K562 (cell line): ENCODE measurements around the gene HPCAL1. TPM values are rescaled to one million over a fixed set of nuclear protein-coding genes. Genes with fewer than 3 reads are reported as not detected.

Source experiments
- ATF7 ChIP-seq: fragments of 450-650 bp; IDR thresholded peaks from 2 replicates; pipeline ENCODE4 v1.7.1; 2014; ENCODE audit warnings: mild to moderate bottlenecking, moderate library complexity
- ESRRA ChIP-seq: fragments of 450-650 bp; IDR thresholded peaks from 2 replicates; pipeline ENCODE4 v1.6.1; 2014; ENCODE audit warnings: low read depth, mild to moderate bottlenecking, moderate library complexity, borderline replicate concordance
- FOSL1 ChIP-seq: fragments of 200-800 bp; sonication (Bioruptor generic); conservative IDR thresholded peaks from 2 replicates; pipeline ENCODE4 v1.6.1; 2016; ENCODE audit warnings: missing genetic modification characterization, missing compliant biosample characterization
- FOXJ2 ChIP-seq: fragments of 200-800 bp; sonication (Bioruptor generic); IDR thresholded peaks from 2 replicates; pipeline ENCODE4 v1.6.1; 2016; ENCODE audit warnings: missing genetic modification characterization, missing compliant biosample characterization
- MYC ChIP-seq, 2 experiments: fragments of 250-450 bp in 1 of 2; sonication (Bioruptor Pico) in 1 of 2; IDR thresholded peaks; 2 replicates each; pipeline versions ENCODE4 v1.5.1 to v1.6.1; 2012 to 2021; ENCODE audit warnings: low read depth in 2 of 2, borderline replicate concordance in 1 of 2, improper control_type of control experiment in 1 of 2, low read length in 1 of 2, mild to moderate bottlenecking in 1 of 2, moderate library complexity in 1 of 2
- NR2C1 ChIP-seq, 2 experiments: fragments of 450-650 bp; IDR thresholded peaks; 2 replicates each; pipeline ENCODE4 v1.6.1; 2017; ENCODE audit warnings: mild to moderate bottlenecking in 2 of 2, antibody characterized with exemption in 1 of 2, inconsistent platforms in 1 of 2, missing compliant biosample characterization in 1 of 2, missing genetic modification characterization in 1 of 2
- POLR2A ChIP-seq: fragments of 450-650 bp; conservative IDR thresholded peaks from 2 replicates; pipeline ENCODE4 v1.6.1; 2016
- PRPF4 ChIP-seq: fragments of 200-400 bp; formaldehyde crosslinking; IDR thresholded peaks from one replicate; pipeline ENCODE4 v1.6.1; 2017; ENCODE audit warnings: low read length, low read depth, mild to moderate bottlenecking; ENCODE audit not compliant: insufficient read depth, poor library complexity, severe bottlenecking
- SMC3 ChIP-seq: conservative IDR thresholded peaks from 2 replicates; pipeline ENCODE4 v1.6.1; 2011; ENCODE audit warnings: low read depth, low read length, improper control_type of control experiment; ENCODE audit not compliant: insufficient read depth
- SRF ChIP-seq, 2 experiments: fragments of 250-450, 450-650 bp in 1 of 2; sonication (Bioruptor Pico) in 1 of 2; sonication (generic) in 1 of 2; formaldehyde crosslinking; IDR thresholded peaks; 2 replicates each; pipeline versions ENCODE4 v1.5.0 to v1.5.1; 2020 to 2022; ENCODE audit warnings: mild to moderate bottlenecking in 1 of 2, missing genetic modification reagents in 1 of 2
- TRIM28 ChIP-seq: fragments of 450-650 bp; IDR thresholded peaks from 2 replicates; pipeline ENCODE4 v1.6.1; 2017
- polyA plus RNA-seq, 8 experiments: library from polyadenylated mRNA; depleted of rRNA in 4 of 8; stranded (reverse) in 5 of 8; unstranded in 3 of 8; fragments of >200 nt; fragmentation: Nextera tagmentation in 2 of 8; fragmentation: Illumina TruSeq in 1 of 8; extraction: Ambion mirVana in 2 of 8; extraction: Trizol in 1 of 8; gene quantifications; 2 replicates each; pipeline versions ENCODE4 v1.2.1 to v1.2.3, GENCODE V29; 2011 to 2014; ENCODE audit warnings: inconsistent platforms in 1 of 8, missing spikeins in 1 of 8
- total RNA-seq, 7 experiments: library from RNA; depleted of rRNA in 6 of 7; stranded (reverse); fragments of >200 nt in 6 of 7; fragmentation: Illumina TruSeq in 2 of 7; extraction: Trizol in 2 of 7; gene quantifications; 2 replicates each; pipeline versions ENCODE4 v1.2.1 to v1.2.3, GENCODE V29; 2011 to 2021; ENCODE audit warnings: low replicate concordance in 1 of 7
- TF ChIP-seq, protein P1 (sequence below), 3 experiments: fragments of 200-800 bp in 1 of 3; fragments of 250-450 bp in 1 of 3; fragments of 450-650 bp in 1 of 3; sonication (Bioruptor Pico) in 1 of 3; sonication (Bioruptor generic) in 1 of 3; formaldehyde crosslinking in 1 of 3; IDR thresholded peaks; 2 replicates each; pipeline versions ENCODE4 v1.6.1 to v1.8.0; 2016 to 2022; ENCODE audit warnings: mild to moderate bottlenecking in 2 of 3, missing genetic modification characterization in 2 of 3, missing compliant biosample characterization in 1 of 3, moderate library complexity in 1 of 3
- TF ChIP-seq, protein P2 (sequence below): fragments of 450-650 bp; conservative IDR thresholded peaks from 2 replicates; pipeline ENCODE4 v1.6.1; 2016; ENCODE audit warnings: missing genetic modification characterization, low read depth, mild to moderate bottlenecking, control low read depth, missing compliant biosample characterization
- TF ChIP-seq, protein P3 (sequence below): fragments of 450-650 bp; IDR thresholded peaks from 2 replicates; pipeline ENCODE4 v1.6.1; 2016
- TF ChIP-seq, protein P4 (sequence below): sonication (generic); formaldehyde crosslinking; IDR thresholded peaks from 2 replicates; pipeline ENCODE4 v1.9.0; 2022; ENCODE audit warnings: mild to moderate bottlenecking, missing genetic modification reagents

The HPCAL1 gene
- total and polyA plus RNA-seq, 9 of the 15 experiments (the other 6 are each of a cell fraction or from before 2014, with no cell fraction given), result 2.7 to 65.5 (median 23.9) TPM

DNA sequence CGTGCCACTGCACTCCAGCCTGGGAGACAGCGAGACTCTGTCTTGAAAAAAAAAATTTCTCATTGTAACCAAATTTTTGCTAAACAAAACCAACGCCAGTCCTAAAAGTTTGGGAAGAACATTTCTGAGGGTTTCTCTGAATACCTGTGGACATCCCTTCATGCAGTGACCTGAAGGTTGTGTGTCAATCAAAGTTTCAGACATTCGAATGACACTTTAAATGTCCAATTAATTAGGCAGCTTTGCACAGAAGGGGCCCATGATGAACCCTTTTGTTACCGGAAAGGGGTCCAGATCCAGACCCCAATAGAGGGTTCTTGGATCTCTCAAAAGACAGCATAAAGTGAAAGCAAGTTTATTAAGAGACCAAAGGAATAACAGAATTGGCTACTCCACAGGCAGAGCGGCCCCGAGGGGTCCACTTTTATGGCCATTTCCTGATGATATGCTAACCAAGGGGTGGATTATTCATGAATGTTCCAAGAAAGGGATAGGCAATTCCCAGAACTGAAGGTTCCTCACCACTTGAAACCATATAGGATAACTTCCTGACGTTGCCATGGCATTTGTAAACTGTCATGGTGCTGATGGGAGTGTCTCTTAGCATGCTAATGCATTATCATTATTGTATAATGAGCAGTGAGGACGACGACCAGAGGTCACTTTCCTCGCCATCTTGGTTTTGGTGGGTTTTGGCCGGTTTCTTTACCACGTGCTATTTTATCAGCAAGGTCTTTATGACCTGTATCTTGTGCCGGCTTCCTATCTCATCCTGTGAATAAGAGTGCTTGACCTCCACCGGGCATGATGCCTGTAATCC is 27.5 kb upstream of the HPCAL1 start (continued):
- TF ChIP-seq FOXJ2 (tag) (0 out of 2 replicates have a peak, but pooled peaks have one; percentile 21), ATF7 (peak; percentile 49; the same call in 1 of the 2 replicates), MYC (IDR thresholded peaks at IDR 0.05; ENCODE audit: low read depth, low read length) (peak; percentile 91), MYC (CRISPR knock-in tag; IDR thresholded peaks at IDR 0.05; ENCODE audit: borderline replicate concordance, low read depth) (no peak), SRF (CRISPR knock-in tag; IDR thresholded peaks at IDR 0.05) (peak in 1 of 2 experiments; percentile 89; a peak in 2 of 4 replicates), SMC3 (no peak), NR2C1 (IDR thresholded peaks at IDR 0.05) (no peak), NR2C1 (tag; IDR thresholded peaks at IDR 0.05) (peak; percentile 69), TRIM28 (no peak), ESRRA (peak; percentile 93), PRPF4 (no peak), FOSL1 (peak; percentile 58), POLR2A (no peak)
- TF ChIP-seq, protein P1, sequence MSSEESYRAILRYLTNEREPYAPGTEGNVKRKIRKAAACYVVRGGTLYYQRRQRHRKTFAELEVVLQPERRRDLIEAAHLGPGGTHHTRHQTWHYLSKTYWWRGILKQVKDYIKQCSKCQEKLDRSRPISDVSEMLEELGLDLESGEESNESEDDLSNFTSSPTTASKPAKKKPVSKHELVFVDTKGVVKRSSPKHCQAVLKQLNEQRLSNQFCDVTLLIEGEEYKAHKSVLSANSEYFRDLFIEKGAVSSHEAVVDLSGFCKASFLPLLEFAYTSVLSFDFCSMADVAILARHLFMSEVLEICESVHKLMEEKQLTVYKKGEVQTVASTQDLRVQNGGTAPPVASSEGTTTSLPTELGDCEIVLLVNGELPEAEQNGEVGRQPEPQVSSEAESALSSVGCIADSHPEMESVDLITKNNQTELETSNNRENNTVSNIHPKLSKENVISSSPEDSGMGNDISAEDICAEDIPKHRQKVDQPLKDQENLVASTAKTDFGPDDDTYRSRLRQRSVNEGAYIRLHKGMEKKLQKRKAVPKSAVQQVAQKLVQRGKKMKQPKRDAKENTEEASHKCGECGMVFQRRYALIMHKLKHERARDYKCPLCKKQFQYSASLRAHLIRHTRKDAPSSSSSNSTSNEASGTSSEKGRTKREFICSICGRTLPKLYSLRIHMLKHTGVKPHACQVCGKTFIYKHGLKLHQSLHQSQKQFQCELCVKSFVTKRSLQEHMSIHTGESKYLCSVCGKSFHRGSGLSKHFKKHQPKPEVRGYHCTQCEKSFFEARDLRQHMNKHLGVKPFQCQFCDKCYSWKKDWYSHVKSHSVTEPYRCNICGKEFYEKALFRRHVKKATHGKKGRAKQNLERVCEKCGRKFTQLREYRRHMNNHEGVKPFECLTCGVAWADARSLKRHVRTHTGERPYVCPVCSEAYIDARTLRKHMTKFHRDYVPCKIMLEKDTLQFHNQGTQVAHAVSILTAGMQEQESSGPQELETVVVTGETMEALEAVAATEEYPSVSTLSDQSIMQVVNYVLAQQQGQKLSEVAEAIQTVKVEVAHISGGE (CRISPR knock-in tag; IDR thresholded peaks at IDR 0.05), result peak in 1 of 3 experiments; percentile 37; a peak in 1 of 6 replicates
- TF ChIP-seq, protein P2, sequence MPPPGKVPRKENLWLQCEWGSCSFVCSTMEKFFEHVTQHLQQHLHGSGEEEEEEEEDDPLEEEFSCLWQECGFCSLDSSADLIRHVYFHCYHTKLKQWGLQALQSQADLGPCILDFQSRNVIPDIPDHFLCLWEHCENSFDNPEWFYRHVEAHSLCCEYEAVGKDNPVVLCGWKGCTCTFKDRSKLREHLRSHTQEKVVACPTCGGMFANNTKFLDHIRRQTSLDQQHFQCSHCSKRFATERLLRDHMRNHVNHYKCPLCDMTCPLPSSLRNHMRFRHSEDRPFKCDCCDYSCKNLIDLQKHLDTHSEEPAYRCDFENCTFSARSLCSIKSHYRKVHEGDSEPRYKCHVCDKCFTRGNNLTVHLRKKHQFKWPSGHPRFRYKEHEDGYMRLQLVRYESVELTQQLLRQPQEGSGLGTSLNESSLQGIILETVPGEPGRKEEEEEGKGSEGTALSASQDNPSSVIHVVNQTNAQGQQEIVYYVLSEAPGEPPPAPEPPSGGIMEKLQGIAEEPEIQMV (tag), result no peak
- TF ChIP-seq, protein P3, sequence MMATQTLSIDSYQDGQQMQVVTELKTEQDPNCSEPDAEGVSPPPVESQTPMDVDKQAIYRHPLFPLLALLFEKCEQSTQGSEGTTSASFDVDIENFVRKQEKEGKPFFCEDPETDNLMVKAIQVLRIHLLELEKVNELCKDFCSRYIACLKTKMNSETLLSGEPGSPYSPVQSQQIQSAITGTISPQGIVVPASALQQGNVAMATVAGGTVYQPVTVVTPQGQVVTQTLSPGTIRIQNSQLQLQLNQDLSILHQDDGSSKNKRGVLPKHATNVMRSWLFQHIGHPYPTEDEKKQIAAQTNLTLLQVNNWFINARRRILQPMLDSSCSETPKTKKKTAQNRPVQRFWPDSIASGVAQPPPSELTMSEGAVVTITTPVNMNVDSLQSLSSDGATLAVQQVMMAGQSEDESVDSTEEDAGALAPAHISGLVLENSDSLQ, result peak; percentile 86
- TF ChIP-seq, protein P4, sequence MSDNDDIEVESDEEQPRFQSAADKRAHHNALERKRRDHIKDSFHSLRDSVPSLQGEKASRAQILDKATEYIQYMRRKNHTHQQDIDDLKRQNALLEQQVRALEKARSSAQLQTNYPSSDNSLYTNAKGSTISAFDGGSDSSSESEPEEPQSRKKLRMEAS, result peak; percentile 62; the same call in 1 of the 2 replicates
